ENCODE results near the gene ATG16L2. TPM values are rescaled to one million over a fixed set of nuclear protein-coding genes. Genes with fewer than 3 reads are reported as not detected.
A peak's percentile ranks its signal among the peaks of the same experiment; 100 is the strongest.

ATG16L2 gene
- total and polyA plus RNA-seq, 9 of the 15 experiments (the other 6 are each of a cell fraction or from before 2014, with no cell fraction given), result 0.18 to 11.2 (median 6.2) TPM

DNA sequence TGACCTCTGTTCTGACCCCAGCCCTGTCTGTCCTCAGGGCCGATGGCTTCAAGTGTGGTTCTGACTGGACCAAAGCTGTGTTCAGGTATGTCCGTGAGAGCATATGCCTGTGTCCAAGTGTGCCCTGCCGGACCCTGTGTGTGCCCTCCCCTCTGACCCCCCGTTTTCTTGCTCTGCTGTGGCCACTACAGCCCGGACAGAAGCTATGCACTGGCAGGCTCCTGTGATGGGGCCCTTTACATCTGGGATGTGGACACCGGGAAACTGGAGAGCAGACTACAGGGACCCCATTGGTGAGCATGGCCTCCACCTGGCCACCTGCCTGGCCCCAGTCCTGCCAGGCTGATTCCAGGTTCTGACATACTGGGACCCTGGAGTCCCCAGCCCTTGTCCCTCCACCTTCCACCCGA, 14.5 kb downstream of the ATG16L2 start:
- no peak overlapping the region for H2AFZ ChIP-seq (ENCODE audit: low read depth, low read length)
- intact Hi-C loops (cut with micrococcal nuclease) (no loop called here), in situ Hi-C loops (cut with MboI) (loop anchor here (5.0 kb wide), 1 partner anchor 414 kb away; no protein-coding TSS in a partner anchor)
- WGBS (ENCODE audit: insufficient coverage, low coverage, missing lambda C conversion rate), result 29% methylated on average over 6 of the region's 7 CpGs
- no peak overlapping the region for H3K4me3 ChIP-seq
- TF ChIP-seq MECOM (CRISPR knock-in tag; IDR thresholded peaks at IDR 0.05) (no peak), MCM5 (IDR thresholded peaks at IDR 0.05; ENCODE audit: low read depth) (no peak), ZNF584 (CRISPR knock-in tag; IDR thresholded peaks at IDR 0.05; ENCODE audit: low read depth) (no peak), ZNF184 (CRISPR knock-in tag; IDR thresholded peaks at IDR 0.05) (no peak), RFX7 (CRISPR knock-in tag; IDR thresholded peaks at IDR 0.05) (no peak), SMAD2 (IDR thresholded peaks at IDR 0.05; ENCODE audit: low read depth, low read length) (no peak), POLR2AphosphoS5 (IDR thresholded peaks at IDR 0.05; ENCODE audit: control insufficient read depth, insufficient read depth, low read depth, low read length) (no peak), CHD1 (IDR thresholded peaks at IDR 0.05; ENCODE audit: low read length) (no peak), LARP7 (IDR thresholded peaks at IDR 0.05) (no peak), ZNF24 (IDR thresholded peaks at IDR 0.05) (no peak), ZFP36 (IDR thresholded peaks at IDR 0.05; ENCODE audit: low read depth, low read length, partially characterized antibody) (no peak), RERE (CRISPR knock-in tag; IDR thresholded peaks at IDR 0.05; ENCODE audit: borderline replicate concordance) (no peak), ZNF165 (CRISPR knock-in tag; IDR thresholded peaks at IDR 0.05; ENCODE audit: borderline replicate concordance) (no peak), SETDB1 (IDR thresholded peaks at IDR 0.05; ENCODE audit: low read length) (no peak)
- TF ChIP-seq, protein P1, sequence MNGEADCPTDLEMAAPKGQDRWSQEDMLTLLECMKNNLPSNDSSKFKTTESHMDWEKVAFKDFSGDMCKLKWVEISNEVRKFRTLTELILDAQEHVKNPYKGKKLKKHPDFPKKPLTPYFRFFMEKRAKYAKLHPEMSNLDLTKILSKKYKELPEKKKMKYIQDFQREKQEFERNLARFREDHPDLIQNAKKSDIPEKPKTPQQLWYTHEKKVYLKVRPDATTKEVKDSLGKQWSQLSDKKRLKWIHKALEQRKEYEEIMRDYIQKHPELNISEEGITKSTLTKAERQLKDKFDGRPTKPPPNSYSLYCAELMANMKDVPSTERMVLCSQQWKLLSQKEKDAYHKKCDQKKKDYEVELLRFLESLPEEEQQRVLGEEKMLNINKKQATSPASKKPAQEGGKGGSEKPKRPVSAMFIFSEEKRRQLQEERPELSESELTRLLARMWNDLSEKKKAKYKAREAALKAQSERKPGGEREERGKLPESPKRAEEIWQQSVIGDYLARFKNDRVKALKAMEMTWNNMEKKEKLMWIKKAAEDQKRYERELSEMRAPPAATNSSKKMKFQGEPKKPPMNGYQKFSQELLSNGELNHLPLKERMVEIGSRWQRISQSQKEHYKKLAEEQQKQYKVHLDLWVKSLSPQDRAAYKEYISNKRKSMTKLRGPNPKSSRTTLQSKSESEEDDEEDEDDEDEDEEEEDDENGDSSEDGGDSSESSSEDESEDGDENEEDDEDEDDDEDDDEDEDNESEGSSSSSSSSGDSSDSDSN (IDR thresholded peaks at IDR 0.05; ENCODE audit: borderline replicate concordance in 1 of 2, low read depth in 2 of 2, low read length in 2 of 2), result no peak
- POLR2A ChIA-PET, result interaction anchor here (0.8 to 1.3 kb wide), 3 partner anchors 12 to 131 kb away, joined by 4 to 7 read pairs (median 5); no protein-coding TSS in a partner anchor
- FAIRE-seq (no peak), ATAC-seq (no peak), DNase-seq (ENCODE audit: extremely low read depth in 1 of 4, low spot score in 3 of 4) (no peak)
- H3K27ac ChIP-seq (ENCODE audit: extremely low read depth, low read depth, low read length), result no peak overlapping the region
- no peaks in the 10 kb centered on the region for H3K36me3 ChIP-seq (ENCODE audit: control insufficient read depth, insufficient read depth, low read length)
- no peaks in the 10 kb centered on the region for H3K27me3 ChIP-seq (ENCODE audit: control insufficient read depth in 2 of 2, insufficient read depth in 2 of 2, low read length in 2 of 2)
- H4K20me1 ChIP-seq (replicated peaks; ENCODE audit: control insufficient read depth, insufficient read depth, low read length), result no peaks in the 10 kb centered on the region
- peaks cover 0 to 18% of the 10 kb centered on the region in 2 experiments; a peak in 2 of 5 replicates for H3K4me1 ChIP-seq (replicated peaks in 1 of 2; ENCODE audit: control insufficient read depth in 2 of 2, insufficient read depth in 2 of 2, low read length in 2 of 2)
- no peaks in the 10 kb centered on the region for H3K79me2 ChIP-seq (ENCODE audit: control insufficient read depth, insufficient read depth, low read length)
- no TSS peak for BruUV-seq (replicated peaks)
- H3K4me2 ChIP-seq (ENCODE audit: insufficient read depth, low read length), result no peak overlapping the region
- H3K9me1 ChIP-seq (ENCODE audit: control insufficient read depth, insufficient read depth, low read length), result no peaks in the 10 kb centered on the region
- no peaks in the 10 kb centered on the region for H3K9me3 ChIP-seq (replicated peaks; ENCODE audit: control insufficient read depth, insufficient read depth, low read depth, low read length)
- H3K9ac ChIP-seq (ENCODE audit: insufficient read depth in 1 of 2, low read depth in 2 of 2, low read length in 2 of 2), result 0 out of 4 replicates have a peak overlapping the region, but pooled peaks of 1 of the 2 experiments have one; percentile 30
- CTCF ChIA-PET (ENCODE audit: low intra/inter-chr PET ratio), result no interaction called here

All from K562 (cell line).